ENCODE results near the gene ERC2.

The ERC2 gene

DNA sequence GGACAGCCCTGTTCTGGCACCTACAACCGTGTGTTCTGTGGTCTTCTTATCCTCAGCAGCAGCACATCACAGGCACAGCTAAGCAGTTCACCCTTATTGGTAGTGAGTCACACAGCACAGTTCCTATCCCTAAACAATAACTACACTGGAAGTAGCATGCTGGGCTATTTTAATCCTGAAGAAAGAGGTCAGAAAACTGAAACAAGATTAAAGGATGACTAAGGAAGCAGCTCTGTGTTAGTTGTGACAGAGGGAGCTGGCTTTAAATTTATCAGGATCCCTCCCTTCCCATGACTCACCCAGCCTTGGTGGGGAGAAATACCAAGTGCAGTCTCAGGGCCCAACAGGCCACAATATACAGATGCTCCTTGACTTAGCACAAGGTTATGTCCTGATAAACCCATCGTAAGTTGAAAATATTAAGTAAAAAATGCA, 144.3 kb downstream of the ERC2 start:
- no peak overlapping the region for H3K4me3 ChIP-seq (ENCODE audit: low read depth, low read length)
- H3K27me3 ChIP-seq (ENCODE audit: control insufficient read depth, insufficient read depth, low read length) = no peaks in the 10 kb centered on the region
- no peaks in the 10 kb centered on the region for H3K9me3 ChIP-seq (ENCODE audit: control insufficient read depth, low read length)
- no peak overlapping the region for H3K9ac ChIP-seq
- H3K4me2 ChIP-seq (ENCODE audit: low read length) = no peak overlapping the region
- H3K36me3 ChIP-seq (ENCODE audit: control insufficient read depth, insufficient read depth, low read length) = no peaks in the 10 kb centered on the region
- no peaks in the 10 kb centered on the region for H3K4me1 ChIP-seq
- no peaks in the 10 kb centered on the region for H3K79me2 ChIP-seq
- no peak overlapping the region for H2AFZ ChIP-seq
- H3K27ac ChIP-seq = no peak overlapping the region
- TF ChIP-seq, protein P1, sequence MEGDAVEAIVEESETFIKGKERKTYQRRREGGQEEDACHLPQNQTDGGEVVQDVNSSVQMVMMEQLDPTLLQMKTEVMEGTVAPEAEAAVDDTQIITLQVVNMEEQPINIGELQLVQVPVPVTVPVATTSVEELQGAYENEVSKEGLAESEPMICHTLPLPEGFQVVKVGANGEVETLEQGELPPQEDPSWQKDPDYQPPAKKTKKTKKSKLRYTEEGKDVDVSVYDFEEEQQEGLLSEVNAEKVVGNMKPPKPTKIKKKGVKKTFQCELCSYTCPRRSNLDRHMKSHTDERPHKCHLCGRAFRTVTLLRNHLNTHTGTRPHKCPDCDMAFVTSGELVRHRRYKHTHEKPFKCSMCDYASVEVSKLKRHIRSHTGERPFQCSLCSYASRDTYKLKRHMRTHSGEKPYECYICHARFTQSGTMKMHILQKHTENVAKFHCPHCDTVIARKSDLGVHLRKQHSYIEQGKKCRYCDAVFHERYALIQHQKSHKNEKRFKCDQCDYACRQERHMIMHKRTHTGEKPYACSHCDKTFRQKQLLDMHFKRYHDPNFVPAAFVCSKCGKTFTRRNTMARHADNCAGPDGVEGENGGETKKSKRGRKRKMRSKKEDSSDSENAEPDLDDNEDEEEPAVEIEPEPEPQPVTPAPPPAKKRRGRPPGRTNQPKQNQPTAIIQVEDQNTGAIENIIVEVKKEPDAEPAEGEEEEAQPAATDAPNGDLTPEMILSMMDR (IDR thresholded peaks at IDR 0.05) = no peak

DNA sequence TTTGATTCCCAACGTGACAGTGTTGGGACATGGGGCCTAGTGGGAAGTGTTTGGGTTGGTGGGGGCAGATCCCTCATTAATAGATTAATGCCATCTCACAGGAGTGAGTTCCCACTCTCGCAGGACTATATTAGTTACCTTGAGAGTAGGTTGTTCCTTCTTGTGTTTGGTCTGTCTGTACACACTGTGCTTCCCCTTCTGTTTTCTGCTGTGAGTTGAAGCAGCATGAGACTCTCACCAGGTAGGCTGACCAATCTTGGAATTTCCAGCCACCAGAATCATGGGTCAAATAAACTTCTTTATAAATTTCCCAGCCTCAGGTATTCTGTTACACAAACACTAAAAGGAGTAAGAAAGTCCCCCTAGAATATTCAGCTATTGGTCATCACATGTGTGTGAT, 145.4 kb downstream of the ERC2 start:
- Histone ChIP-seq H3K27ac (no peak overlapping the region), H3K4me3 (ENCODE audit: low read depth, low read length) (no peak overlapping the region), H3K4me2 (ENCODE audit: low read length) (no peak overlapping the region), H3K9ac (no peak overlapping the region), H2AFZ (no peak overlapping the region), H3K36me3 (ENCODE audit: control insufficient read depth, insufficient read depth, low read length) (no peaks in the 10 kb centered on the region), H3K79me2 (no peaks in the 10 kb centered on the region), H3K4me1 (no peaks in the 10 kb centered on the region), H3K9me3 (ENCODE audit: control insufficient read depth, low read length) (no peaks in the 10 kb centered on the region), H3K27me3 (ENCODE audit: control insufficient read depth, insufficient read depth, low read length) (no peaks in the 10 kb centered on the region)
- TF ChIP-seq, protein P1 (IDR thresholded peaks at IDR 0.05) = no peak

DNA sequence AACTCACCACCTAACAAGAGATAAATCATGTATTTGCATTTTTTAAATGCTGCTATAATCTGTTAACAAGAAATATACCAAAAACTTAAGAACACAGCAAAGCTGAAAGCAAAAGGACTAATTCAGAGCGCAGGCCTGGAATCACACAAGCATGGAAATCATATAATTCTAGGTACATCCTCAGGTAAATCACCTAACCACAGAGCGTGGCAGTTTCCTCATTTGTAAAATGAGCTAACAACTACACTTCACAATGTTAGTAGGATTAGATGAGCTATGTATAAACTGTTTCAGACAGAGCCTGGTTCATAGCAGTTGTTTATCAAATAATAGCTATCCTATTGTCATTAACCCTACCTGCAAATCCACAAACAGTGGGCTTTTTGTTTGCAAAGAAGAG, 146.4 kb downstream of the ERC2 start:
- TF ChIP-seq, protein P1 (IDR thresholded peaks at IDR 0.05) = no peak
- H3K27me3 ChIP-seq (ENCODE audit: control insufficient read depth, insufficient read depth, low read length) = no peaks in the 10 kb centered on the region
- no peak overlapping the region for H2AFZ ChIP-seq
- no peak overlapping the region for H3K9ac ChIP-seq
- no peaks in the 10 kb centered on the region for H3K36me3 ChIP-seq (ENCODE audit: control insufficient read depth, insufficient read depth, low read length)
- H3K4me1 ChIP-seq = no peaks in the 10 kb centered on the region
- no peak overlapping the region for H3K27ac ChIP-seq
- no peaks in the 10 kb centered on the region for H3K9me3 ChIP-seq (ENCODE audit: control insufficient read depth, low read length)
- no peaks in the 10 kb centered on the region for H3K79me2 ChIP-seq
- no peak overlapping the region for H3K4me2 ChIP-seq (ENCODE audit: low read length)
- no peak overlapping the region for H3K4me3 ChIP-seq (ENCODE audit: low read depth, low read length)

DNA sequence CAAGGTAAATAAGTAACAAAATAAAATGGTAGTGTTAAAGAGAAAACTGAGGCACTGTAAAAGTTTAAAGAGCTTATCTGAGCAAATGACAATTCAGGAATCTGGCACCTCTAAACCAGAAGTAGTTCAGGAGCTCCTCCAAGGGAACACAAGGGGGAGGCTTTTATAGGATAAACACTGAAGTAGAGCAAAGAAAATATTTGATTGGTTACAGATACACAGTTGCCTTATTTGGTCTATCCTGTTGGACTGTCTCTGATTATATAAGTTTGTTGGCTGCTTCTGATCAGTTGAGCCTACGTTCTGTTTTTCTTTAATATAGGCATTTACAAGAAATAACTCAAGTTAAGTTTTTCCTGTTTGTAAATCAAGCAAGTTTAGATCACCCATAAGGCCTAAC, 146.9 kb downstream of the ERC2 start:
- H3K9ac ChIP-seq = no peak overlapping the region
- H3K79me2 ChIP-seq = no peaks in the 10 kb centered on the region
- H3K9me3 ChIP-seq (ENCODE audit: control insufficient read depth, low read length) = no peaks in the 10 kb centered on the region
- H2AFZ ChIP-seq = no peak overlapping the region
- H3K27me3 ChIP-seq (ENCODE audit: control insufficient read depth, insufficient read depth, low read length) = no peaks in the 10 kb centered on the region
- no peak overlapping the region for H3K4me3 ChIP-seq (ENCODE audit: low read depth, low read length)
- H3K36me3 ChIP-seq (ENCODE audit: control insufficient read depth, insufficient read depth, low read length) = no peaks in the 10 kb centered on the region
- no peak overlapping the region for H3K27ac ChIP-seq
- TF ChIP-seq, protein P1 (IDR thresholded peaks at IDR 0.05) = no peak
- H3K4me1 ChIP-seq = no peaks in the 10 kb centered on the region
- H3K4me2 ChIP-seq (ENCODE audit: low read length) = no peak overlapping the region

DNA sequence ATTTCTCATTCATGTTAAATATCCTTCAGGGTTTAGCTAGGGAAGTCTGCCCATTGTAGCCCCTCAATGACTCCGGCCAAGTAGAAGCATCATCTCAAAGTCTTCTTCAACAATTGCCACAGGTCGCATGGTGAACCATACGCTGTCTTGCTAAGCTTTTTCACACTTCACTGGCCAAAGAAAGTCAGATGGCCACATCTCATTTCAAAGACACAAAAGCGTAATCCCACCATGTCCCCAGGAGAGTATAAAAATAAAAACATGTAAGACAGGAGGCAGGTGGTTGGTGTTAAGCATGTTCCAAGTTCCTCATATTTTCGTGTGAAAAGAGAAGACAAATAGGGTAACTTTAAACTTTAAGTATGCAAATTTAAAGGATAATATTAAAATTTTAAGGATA, 147.4 kb downstream of the ERC2 start:
- H3K27ac ChIP-seq = no peak overlapping the region

More for the DNA sequence above, 147.4 kb downstream of the ERC2 start:
- H3K4me1 ChIP-seq = no peaks in the 10 kb centered on the region
- H3K4me2 ChIP-seq (ENCODE audit: low read length) = no peak overlapping the region
- H2AFZ ChIP-seq = no peak overlapping the region
- no peaks in the 10 kb centered on the region for H3K9me3 ChIP-seq (ENCODE audit: control insufficient read depth, low read length)
- no peak overlapping the region for H3K4me3 ChIP-seq (ENCODE audit: low read depth, low read length)
- H3K36me3 ChIP-seq (ENCODE audit: control insufficient read depth, insufficient read depth, low read length) = no peaks in the 10 kb centered on the region
- H3K79me2 ChIP-seq = no peaks in the 10 kb centered on the region
- no peak overlapping the region for H3K9ac ChIP-seq
- H3K27me3 ChIP-seq (ENCODE audit: control insufficient read depth, insufficient read depth, low read length) = no peaks in the 10 kb centered on the region
- TF ChIP-seq, protein P1 (IDR thresholded peaks at IDR 0.05) = no peak
